ENCODE results near the gene PDE6A. TPM values are rescaled to one million over a fixed set of nuclear protein-coding genes. Genes with fewer than 3 reads are reported as not detected.

PDE6A gene
- total and polyA plus RNA-seq, 9 of the 15 experiments (the other 6 are each of a cell fraction or from before 2014, with no cell fraction given), result 0.01 to 0.04 (median 0.01) TPM; not detected in 6

- no peaks in the 10 kb centered on the region for H3K27me3 ChIP-seq (ENCODE audit: control insufficient read depth in 2 of 2, insufficient read depth in 2 of 2, low read length in 2 of 2)
- no peak for TF ChIP-seq E2F3 (CRISPR knock-in tag; IDR thresholded peaks at IDR 0.05)
- TF ChIP-seq CTCF (IDR thresholded peaks at IDR 0.05 in 2 of 3, conservative IDR thresholded peaks at IDR 0.05 in 1 of 3; ENCODE audit: insufficient read depth in 2 of 3, low read depth in 1 of 3, low read length in 3 of 3), result peak in 1 of 3 experiments; percentile 44; a peak in 1 of 6 replicates
- TF ChIP-seq FOXK1 (CRISPR knock-in tag; IDR thresholded peaks at IDR 0.05; ENCODE audit: borderline replicate concordance), result peak; percentile 25; the same call in 1 of the 2 replicates
- 0 out of 2 replicates have a peak, but pooled peaks have one; percentile 2 for TF ChIP-seq MAFG (tag; conservative IDR thresholded peaks at IDR 0.05)
- no peak for DNase-seq (ENCODE audit: extremely low read depth in 1 of 4, low spot score in 3 of 4)
- H3K79me2 ChIP-seq (ENCODE audit: control insufficient read depth, insufficient read depth, low read length), result no peaks in the 10 kb centered on the region
- BruUV-seq (replicated peaks), result no TSS peak
- WGBS (ENCODE audit: insufficient coverage, low coverage, missing lambda C conversion rate), result 74% methylated on average over 4 of the region's 4 CpGs
- in situ Hi-C loops (cut with MboI) (loop anchor here (10.0 kb wide), 1 partner anchor 112 kb away; the partner anchor contains the start of gene SLC26A2), intact Hi-C loops (cut with micrococcal nuclease) (loop anchor here (1.0 to 5.0 kb wide), 3 partner anchors 109 to 217 kb away; partner anchors contain the start of gene SLC26A2)
- peaks cover 36% of the 10 kb centered on the region for H3K36me3 ChIP-seq (ENCODE audit: control insufficient read depth, insufficient read depth, low read length)
- H2AFZ ChIP-seq (ENCODE audit: low read depth, low read length), result no peak overlapping the region
- H3K4me2 ChIP-seq (ENCODE audit: insufficient read depth, low read length), result no peak overlapping the region
- H4K20me1 ChIP-seq (replicated peaks; ENCODE audit: control insufficient read depth, insufficient read depth, low read length), result no peaks in the 10 kb centered on the region; the same call in 1 of the 2 replicates
- H3K4me3 ChIP-seq, result no peak overlapping the region
- H3K4me1 ChIP-seq (replicated peaks in 1 of 2; ENCODE audit: control insufficient read depth in 2 of 2, insufficient read depth in 2 of 2, low read length in 2 of 2), result no peaks in the 10 kb centered on the region
- CTCF ChIA-PET (ENCODE audit: low intra/inter-chr PET ratio), result interaction anchor here (0.6 to 2.3 kb wide), 8 partner anchors 12 to 471 kb away, joined by 3 to 9 read pairs (median 4); no protein-coding TSS in a partner anchor
- no peaks in the 10 kb centered on the region for H3K9me3 ChIP-seq (replicated peaks; ENCODE audit: control insufficient read depth, insufficient read depth, low read depth, low read length)
- no peak overlapping the region for H3K9ac ChIP-seq (ENCODE audit: insufficient read depth in 1 of 2, low read depth in 2 of 2, low read length in 2 of 2)
- ATAC-seq, result peak; percentile 27
- no peaks in the 10 kb centered on the region for H3K9me1 ChIP-seq (ENCODE audit: control insufficient read depth, insufficient read depth, low read length)
- POLR2A ChIA-PET, result interaction anchor here (0.6 to 1.4 kb wide), 8 partner anchors 8 to 213 kb away, joined by 3 to 6 read pairs (median 4); partner anchors contain the start of genes HMGXB3 and TIGD6
- H3K27ac ChIP-seq (ENCODE audit: extremely low read depth, low read depth, low read length), result no peak overlapping the region
- no peak for FAIRE-seq
These were observed 91.3 kb downstream of the PDE6A start for GRCh38 chr5:149853331-149853648.
